ENCODE results near the gene VPS36. TPM values are rescaled to one million over a fixed set of nuclear protein-coding genes. Genes with fewer than 3 reads are reported as not detected.

VPS36 gene
- total and polyA plus RNA-seq, 2 of the 4 experiments (the other 2 are of a cell fraction), result 14.8 to 16.7 TPM

- in situ Hi-C loops (cut with MboI; ENCODE audit: low sequenced_read_pairs), result no loop called here
Measured at GRCh38 chr13:52399046-52399445, 51.4 kb downstream of the VPS36 start.

More at GRCh38 chr13:52399046-52399445, 51.4 kb downstream of the VPS36 start:
- DNase-seq, result no peak
- no peak overlapping the region for H3K9ac ChIP-seq (ENCODE audit: low read depth, low read length)
- no peaks in the 10 kb centered on the region for H3K9me3 ChIP-seq (ENCODE audit: control insufficient read depth, insufficient read depth, low read length)
- no peak overlapping the region for H2BK15ac ChIP-seq (ENCODE audit: low read depth, low read length)
- no peak overlapping the region for H3K23ac ChIP-seq (ENCODE audit: low read depth, low read length)
- H2BK5ac ChIP-seq (ENCODE audit: low read depth, low read length, poor library complexity, severe bottlenecking), result no peak overlapping the region
- no peak overlapping the region for H4K91ac ChIP-seq (ENCODE audit: insufficient read depth, low read depth, low read length)
- H3K79me1 ChIP-seq (ENCODE audit: low read depth in 1 of 2, low read length in 2 of 2), result no peaks in the 10 kb centered on the region
- TF ChIP-seq CTCF (conservative IDR thresholded peaks at IDR 0.05; ENCODE audit: low read depth, low read length), result no peak
- no peak for TF ChIP-seq MXI1 (IDR thresholded peaks at IDR 0.05; ENCODE audit: borderline replicate concordance, low read depth, low read length)
- TF ChIP-seq BHLHE40 (IDR thresholded peaks at IDR 0.05; ENCODE audit: low read depth, low read length), result no peak
- TF ChIP-seq NFE2L2 (IDR thresholded peaks at IDR 0.05; ENCODE audit: low read depth, low read length), result no peak
- no peak for TF ChIP-seq CHD1 (IDR thresholded peaks at IDR 0.05; ENCODE audit: low read depth, low read length)
- no peak for TF ChIP-seq SMC3 (IDR thresholded peaks at IDR 0.05; ENCODE audit: low read depth, low read length)
- no peak for TF ChIP-seq MAFK (IDR thresholded peaks at IDR 0.05; ENCODE audit: low read depth, low read length)
- no peak for TF ChIP-seq CEBPB (IDR thresholded peaks at IDR 0.05; ENCODE audit: low read depth, low read length)
- H2BK20ac ChIP-seq (ENCODE audit: low read depth, low read length), result no peak overlapping the region
- H3K4me3 ChIP-seq (ENCODE audit: insufficient read depth, low read depth, low read length), result no peak overlapping the region
- H3K36me3 ChIP-seq (ENCODE audit: control insufficient read depth, insufficient read depth, low read length), result no peaks in the 10 kb centered on the region
- no peaks in the 10 kb centered on the region for H4K20me1 ChIP-seq (ENCODE audit: insufficient read depth, low read length)
- no peak overlapping the region for H3K18ac ChIP-seq (ENCODE audit: low read depth, low read length)
- H3K4me1 ChIP-seq (ENCODE audit: control insufficient read depth, insufficient read depth, low read length), result no peaks in the 10 kb centered on the region
- intact Hi-C loops (cut with micrococcal nuclease), result no loop called here
- no peak overlapping the region for H2AFZ ChIP-seq (replicated peaks; ENCODE audit: low read length, poor library complexity)
- no peak overlapping the region for H4K5ac ChIP-seq (ENCODE audit: low read depth, low read length)
- no peak overlapping the region for H2AK9ac ChIP-seq (replicated peaks; ENCODE audit: low read depth, low read length, poor library complexity)
- no peak overlapping the region for H3K4me2 ChIP-seq (ENCODE audit: low read depth, low read length)
- no peaks in the 10 kb centered on the region for H3K27me3 ChIP-seq (ENCODE audit: control insufficient read depth, insufficient read depth, low read length)
- ChIA-PET POLR2A (ENCODE audit: unreplicated experiment) (no interaction called here), CTCF (no interaction called here)
- WGBS, 2 experiments (ENCODE audit: extremely low coverage in 2 of 2, insufficient read length in 1 of 2), result no CpG with 5 or more reads among the region's 2 CpGs
- ATAC-seq (ENCODE audit: low read depth), result no peak
- no peaks in the 10 kb centered on the region; the same call in 1 of the 2 replicates for H3K9me1 ChIP-seq (ENCODE audit: insufficient read depth, low read length)
- BruUV-seq (replicated peaks), result no TSS peak
- no peak overlapping the region for H3K4ac ChIP-seq (ENCODE audit: low read depth, low read length)
- dilution Hi-C loops (cut with HindIII; ENCODE audit: low sequenced_read_pairs, unreplicated experiment), result no loop called here
- no peak overlapping the region for H3K14ac ChIP-seq (replicated peaks; ENCODE audit: low read depth, low read length)
- no peak overlapping the region for H3K27ac ChIP-seq (ENCODE audit: insufficient read depth, low read length)
- H2BK120ac ChIP-seq (ENCODE audit: low read depth, low read length), result no peak overlapping the region
- H2AK5ac ChIP-seq (ENCODE audit: low read depth, low read length), result no peak overlapping the region
- H4K8ac ChIP-seq (ENCODE audit: low read depth in 2 of 2, low read length in 2 of 2), result no peak overlapping the region
- no peak overlapping the region for H3K56ac ChIP-seq (ENCODE audit: extremely low read depth, insufficient read depth, low read length)

Data from IMR-90 (cell line).